Keratinocyte (primary cell): ENCODE results near the gene NAT9. TPM values are rescaled to one million over a fixed set of nuclear protein-coding genes. Genes with fewer than 3 reads are reported as not detected.

Experiments
- DNase-seq: peaks from one replicate; pipeline ENCODE4 v3.0.0-alpha.2; 2011; ENCODE audit warnings: low read depth, missing footprints, low spot score
- FAIRE-seq: peaks from 2 replicates; lab custom pipeline; 2011; peaks lifted over from hg19 to GRCh38; lab: Jason Lieb, UNC
- H2AFZ ChIP-seq: 2 replicates; pipeline ENCODE4 v1.6.0; 2012; ENCODE audit warnings: low read length, control low read depth, inconsistent platforms; ENCODE audit not compliant: control insufficient read depth
- H3K27ac ChIP-seq: 2 replicates; pipeline ENCODE4 v1.5.1; 2011; ENCODE audit warnings: low read length; ENCODE audit not compliant: control insufficient read depth, insufficient read depth
- H3K27me3 ChIP-seq: 3 replicates; pipeline ENCODE4 v1.6.0; 2011; ENCODE audit warnings: low read length; ENCODE audit not compliant: control insufficient read depth, insufficient read depth; ENCODE audit errors: extremely low read depth
- H3K36me3 ChIP-seq, 2 experiments: 2 replicates in 1 of 2; 3 replicates in 1 of 2; pipeline ENCODE4 v1.5.1; 2011; ENCODE audit warnings: low read length in 2 of 2, mild to moderate bottlenecking in 1 of 2; ENCODE audit not compliant: control insufficient read depth in 2 of 2, insufficient read depth in 2 of 2; ENCODE audit errors: extremely low read depth in 1 of 2
- H3K4me1 ChIP-seq: 3 replicates; pipeline ENCODE4 v1.5.1; 2011; ENCODE audit warnings: low read length; ENCODE audit not compliant: control insufficient read depth, insufficient read depth; ENCODE audit errors: extremely low read depth
- H3K4me2 ChIP-seq: 3 replicates; pipeline ENCODE4 v1.6.0; 2011; ENCODE audit warnings: low read depth, low read length; ENCODE audit not compliant: control insufficient read depth, insufficient read depth; ENCODE audit errors: extremely low read depth
- H3K4me3 ChIP-seq, 3 experiments: fragments of 200-600 bp in 1 of 3; sonication (generic) in 1 of 3; 2 replicates in 2 of 3; 3 replicates in 1 of 3; pipeline ENCODE4 v1.5.1; 2011 to 2016; ENCODE audit warnings: low read length in 3 of 3, mild to moderate bottlenecking in 3 of 3, control low read depth in 2 of 3, inconsistent platforms in 1 of 3, low read depth in 1 of 3, mixed read lengths in 1 of 3, mixed run types in 1 of 3, moderate library complexity in 1 of 3; ENCODE audit not compliant: control insufficient read depth in 2 of 3, insufficient read depth in 2 of 3; ENCODE audit errors: extremely low read depth in 1 of 3
- H3K79me2 ChIP-seq: 2 replicates; pipeline ENCODE4 v1.6.0; 2012; ENCODE audit warnings: low read length; ENCODE audit not compliant: control insufficient read depth, insufficient read depth
- H3K9ac ChIP-seq: 3 replicates; pipeline ENCODE4 v1.6.0; 2011; ENCODE audit warnings: low read length; ENCODE audit not compliant: control insufficient read depth, insufficient read depth; ENCODE audit errors: extremely low read depth
- H3K9me1 ChIP-seq: 3 replicates; pipeline ENCODE4 v1.6.0; 2011; ENCODE audit warnings: low read length; ENCODE audit not compliant: control insufficient read depth, insufficient read depth; ENCODE audit errors: extremely low read depth
- H3K9me3 ChIP-seq: 2 replicates; pipeline ENCODE4 v1.5.1; 2012; ENCODE audit warnings: low read depth, low read length; ENCODE audit not compliant: control insufficient read depth
- H4K20me1 ChIP-seq: 3 replicates; pipeline ENCODE4 v1.6.0; 2011; ENCODE audit warnings: low read length; ENCODE audit not compliant: control insufficient read depth, insufficient read depth; ENCODE audit errors: extremely low read depth
- CTCF ChIP-seq, 3 experiments: IDR thresholded peaks in 1 of 3; conservative IDR thresholded peaks in 1 of 3; optimal IDR thresholded peaks in 1 of 3; 2 replicates in 2 of 3; 3 replicates in 1 of 3; pipeline versions ENCODE3 to v1.5.1; 2011; ENCODE audit warnings: low read length in 3 of 3, mild to moderate bottlenecking in 3 of 3, moderate library complexity in 2 of 3, control low read depth in 1 of 3, inconsistent platforms in 1 of 3; ENCODE audit not compliant: insufficient read depth in 2 of 3; ENCODE audit errors: extremely low read depth in 1 of 3
- EZH2 ChIP-seq: IDR thresholded peaks from one replicate; pipeline ENCODE4 v1.6.1; 2012; ENCODE audit warnings: inconsistent platforms, mild to moderate bottlenecking, low read length, moderate library complexity
- dilution Hi-C: fragments of 300-500 bp; cut with MboI; formaldehyde crosslinking; loops from one replicate; pipeline ENCODE4 v1.7.0; 2020; ENCODE audit warnings: low sequenced_read_pairs; ENCODE audit not compliant: extremely low pct_ligation_motif_present
- polyA plus RNA-seq, 5 experiments: library from polyadenylated mRNA; depleted of rRNA in 3 of 5; stranded (reverse) in 3 of 5; stranded (forward) in 1 of 5; unstranded in 1 of 5; fragments of >200 nt; gene quantifications; 1 replicate in 1 of 5; 2 replicates in 3 of 5; 3 replicates in 1 of 5; pipeline versions ENCODE4 v1.2.1 to v1.2.3, GENCODE V29; 2011 to 2012; ENCODE audit warnings: missing spikeins in 2 of 5, low read depth in 1 of 5, low replicate concordance in 1 of 5

NAT9 gene
- polyA plus RNA-seq, 1 donor (not counting 4 experiments of a cell fraction or from before 2014, with no cell fraction given): 34.6 TPM

- Histone ChIP-seq H3K4me3 (no peak overlapping the region), H3K4me1 (peaks cover 7% of the 10 kb centered on the region), H3K9me1 (no peaks in the 10 kb centered on the region), H3K9ac (no peak overlapping the region), H3K79me2 (peaks cover 20% of the 10 kb centered on the region), H3K36me3 (peaks cover 13 to 16% of the 10 kb centered on the region in 2 experiments), H3K27ac (no peak overlapping the region), H2AFZ (no peak overlapping the region), H3K9me3 (no peaks in the 10 kb centered on the region), H3K4me2 (no peak overlapping the region), H4K20me1 (no peaks in the 10 kb centered on the region), H3K27me3 (no peaks in the 10 kb centered on the region)
- dilution Hi-C loops: no loop called here
- TF ChIP-seq EZH2 (no peak), CTCF (optimal IDR thresholded peaks at IDR 0.05 in 1 of 3, IDR thresholded peaks at IDR 0.05 in 1 of 3, conservative IDR thresholded peaks at IDR 0.05 in 1 of 3; ENCODE audit: extremely low read depth in 1 of 3, insufficient read depth in 2 of 3, low read length in 3 of 3) (peak in 1 of 3 experiments; percentile 44)
- DNase-seq (no peak), FAIRE-seq (no peak)
Observed at GRCh38 chr17:74780443-74781238, 4.5 kb upstream of the NAT9 start.

GRCh38 chr17:74779948-74780400, 3.8 kb upstream of the NAT9 start:
- H3K36me3 ChIP-seq: peaks cover 11 to 16% of the 10 kb centered on the region in 2 experiments
- H3K4me2 ChIP-seq: no peak overlapping the region
- peaks cover 27% of the 10 kb centered on the region for H3K79me2 ChIP-seq
- TF ChIP-seq EZH2 (no peak), CTCF (optimal IDR thresholded peaks at IDR 0.05 in 1 of 3, IDR thresholded peaks at IDR 0.05 in 1 of 3, conservative IDR thresholded peaks at IDR 0.05 in 1 of 3; ENCODE audit: extremely low read depth in 1 of 3, insufficient read depth in 2 of 3, low read length in 3 of 3) (no peak)
- DNase-seq (no peak), FAIRE-seq (no peak)
- H4K20me1 ChIP-seq: no peaks in the 10 kb centered on the region
- dilution Hi-C loops: no loop called here
- no peak overlapping the region for H2AFZ ChIP-seq
- peaks cover 5% of the 10 kb centered on the region for H3K4me1 ChIP-seq
- no peak overlapping the region for H3K9ac ChIP-seq
- H3K4me3 ChIP-seq: no peak overlapping the region
- H3K27me3 ChIP-seq: no peaks in the 10 kb centered on the region
- no peak overlapping the region for H3K27ac ChIP-seq
- no peaks in the 10 kb centered on the region for H3K9me3 ChIP-seq
- no peaks in the 10 kb centered on the region for H3K9me1 ChIP-seq
